Measurements from ENCODE around the gene ARID5B.

ARID5B gene

GRCh38 chr10:62109587-62110293 lies 208.2 kb downstream of the ARID5B start:
- WGBS, 2 experiments = 92 to 100% methylated on average over 1 of the region's 1 CpG
- no peaks in the 10 kb centered on the region for H3K36me3 ChIP-seq (ENCODE audit: control insufficient read depth, insufficient read depth, low read length)
- H3K4me1 ChIP-seq (ENCODE audit: control insufficient read depth, insufficient read depth, low read length) = no peaks in the 10 kb centered on the region
- no peak overlapping the region for H3K27ac ChIP-seq (ENCODE audit: insufficient read depth, low read depth, low read length, poor library complexity, severe bottlenecking)
- no peaks in the 10 kb centered on the region for H3K27me3 ChIP-seq (ENCODE audit: control insufficient read depth, insufficient read depth, low read length, poor library complexity, severe bottlenecking)
- H3K4me3 ChIP-seq (ENCODE audit: insufficient read depth, low read depth, low read length) = no peak overlapping the region
- H3K9me3 ChIP-seq (ENCODE audit: control insufficient read depth, low read length) = no peaks in the 10 kb centered on the region

- H3K4me3 ChIP-seq (ENCODE audit: insufficient read depth, low read depth, low read length) = no peak overlapping the region
- H3K36me3 ChIP-seq (ENCODE audit: control insufficient read depth, insufficient read depth, low read length) = no peaks in the 10 kb centered on the region
These were observed 210.8 kb downstream of the ARID5B start for GRCh38 chr10:62112300-62112699.

GRCh38 chr10:62112963-62113362 lies 211.5 kb downstream of the ARID5B start:
- Histone ChIP-seq H3K4me1 (ENCODE audit: control insufficient read depth, insufficient read depth, low read length) (no peaks in the 10 kb centered on the region), H3K4me3 (ENCODE audit: insufficient read depth, low read depth, low read length) (no peak overlapping the region), H3K36me3 (ENCODE audit: control insufficient read depth, insufficient read depth, low read length) (no peaks in the 10 kb centered on the region), H3K27me3 (ENCODE audit: control insufficient read depth, insufficient read depth, low read length, poor library complexity, severe bottlenecking) (no peaks in the 10 kb centered on the region), H3K27ac (ENCODE audit: insufficient read depth, low read depth, low read length, poor library complexity, severe bottlenecking) (no peak overlapping the region), H3K9me3 (ENCODE audit: control insufficient read depth, low read length) (no peaks in the 10 kb centered on the region)
- 90 to 95% methylated on average over 4 of the region's 4 CpGs for WGBS, 2 experiments

More at GRCh38 chr10:62112300-62112699, 210.8 kb downstream of the ARID5B start:
- no peaks in the 10 kb centered on the region for H3K4me1 ChIP-seq (ENCODE audit: control insufficient read depth, insufficient read depth, low read length)
- no peak overlapping the region for H3K27ac ChIP-seq (ENCODE audit: insufficient read depth, low read depth, low read length, poor library complexity, severe bottlenecking)
- no peaks in the 10 kb centered on the region for H3K9me3 ChIP-seq (ENCODE audit: control insufficient read depth, low read length)
- H3K27me3 ChIP-seq (ENCODE audit: control insufficient read depth, insufficient read depth, low read length, poor library complexity, severe bottlenecking) = no peaks in the 10 kb centered on the region

GRCh38 chr10:62113680-62114079 lies 212.2 kb downstream of the ARID5B start:
- no peaks in the 10 kb centered on the region for H3K9me3 ChIP-seq (ENCODE audit: control insufficient read depth, low read length)
- H3K36me3 ChIP-seq (ENCODE audit: control insufficient read depth, insufficient read depth, low read length) = no peaks in the 10 kb centered on the region
- 91 to 98% methylated on average over 4 of the region's 4 CpGs for WGBS, 2 experiments
- H3K27me3 ChIP-seq (ENCODE audit: control insufficient read depth, insufficient read depth, low read length, poor library complexity, severe bottlenecking) = no peaks in the 10 kb centered on the region
- H3K27ac ChIP-seq (ENCODE audit: insufficient read depth, low read depth, low read length, poor library complexity, severe bottlenecking) = no peak overlapping the region
- H3K4me3 ChIP-seq (ENCODE audit: insufficient read depth, low read depth, low read length) = no peak overlapping the region
- H3K4me1 ChIP-seq (ENCODE audit: control insufficient read depth, insufficient read depth, low read length) = no peaks in the 10 kb centered on the region

GRCh38 chr10:62115321-62115720 lies 213.8 kb downstream of the ARID5B start:
- Histone ChIP-seq H3K27ac (ENCODE audit: insufficient read depth, low read depth, low read length, poor library complexity, severe bottlenecking) (no peak overlapping the region), H3K27me3 (ENCODE audit: control insufficient read depth, insufficient read depth, low read length, poor library complexity, severe bottlenecking) (no peaks in the 10 kb centered on the region), H3K4me1 (ENCODE audit: control insufficient read depth, insufficient read depth, low read length) (no peaks in the 10 kb centered on the region), H3K9me3 (ENCODE audit: control insufficient read depth, low read length) (no peaks in the 10 kb centered on the region), H3K4me3 (ENCODE audit: insufficient read depth, low read depth, low read length) (no peak overlapping the region), H3K36me3 (ENCODE audit: control insufficient read depth, insufficient read depth, low read length) (no peaks in the 10 kb centered on the region)
- WGBS, 2 experiments = 97 to 98% methylated on average over 4 of the region's 4 CpGs

GRCh38 chr10:62115842-62116241 lies 214.3 kb downstream of the ARID5B start:
- H3K9me3 ChIP-seq (ENCODE audit: control insufficient read depth, low read length) = no peaks in the 10 kb centered on the region
- 77 to 90% methylated on average over 4 to 5 of the region's 5 CpGs for WGBS, 2 experiments
- H3K4me1 ChIP-seq (ENCODE audit: control insufficient read depth, insufficient read depth, low read length) = no peaks in the 10 kb centered on the region
- no peaks in the 10 kb centered on the region for H3K27me3 ChIP-seq (ENCODE audit: control insufficient read depth, insufficient read depth, low read length, poor library complexity, severe bottlenecking)
- no peaks in the 10 kb centered on the region for H3K36me3 ChIP-seq (ENCODE audit: control insufficient read depth, insufficient read depth, low read length)
- no peak overlapping the region for H3K4me3 ChIP-seq (ENCODE audit: insufficient read depth, low read depth, low read length)
- no peak overlapping the region for H3K27ac ChIP-seq (ENCODE audit: insufficient read depth, low read depth, low read length, poor library complexity, severe bottlenecking)

- 88 to 89% methylated on average over 6 of the region's 6 CpGs for WGBS, 2 experiments
- Histone ChIP-seq H3K27ac (ENCODE audit: insufficient read depth, low read depth, low read length, poor library complexity, severe bottlenecking) (no peak overlapping the region), H3K27me3 (ENCODE audit: control insufficient read depth, insufficient read depth, low read length, poor library complexity, severe bottlenecking) (no peaks in the 10 kb centered on the region), H3K36me3 (ENCODE audit: control insufficient read depth, insufficient read depth, low read length) (no peaks in the 10 kb centered on the region), H3K4me3 (ENCODE audit: insufficient read depth, low read depth, low read length) (no peak overlapping the region), H3K4me1 (ENCODE audit: control insufficient read depth, insufficient read depth, low read length) (no peaks in the 10 kb centered on the region), H3K9me3 (ENCODE audit: control insufficient read depth, low read length) (no peaks in the 10 kb centered on the region)
These were observed 215.4 kb downstream of the ARID5B start for GRCh38 chr10:62116896-62117295.

GRCh38 chr10:62121187-62121530 lies 219.7 kb downstream of the ARID5B start:
- H3K36me3 ChIP-seq (ENCODE audit: control insufficient read depth, insufficient read depth, low read length) = no peaks in the 10 kb centered on the region
- no peak overlapping the region for H3K4me3 ChIP-seq (ENCODE audit: insufficient read depth, low read depth, low read length)
- no peaks in the 10 kb centered on the region for H3K9me3 ChIP-seq (ENCODE audit: control insufficient read depth, low read length)
- 71 to 86% methylated on average over 1 of the region's 1 CpG for WGBS, 2 experiments
- H3K27ac ChIP-seq (ENCODE audit: insufficient read depth, low read depth, low read length, poor library complexity, severe bottlenecking) = no peak overlapping the region
- no peaks in the 10 kb centered on the region for H3K27me3 ChIP-seq (ENCODE audit: control insufficient read depth, insufficient read depth, low read length, poor library complexity, severe bottlenecking)
- H3K4me1 ChIP-seq (ENCODE audit: control insufficient read depth, insufficient read depth, low read length) = no peaks in the 10 kb centered on the region

- H3K9me3 ChIP-seq (ENCODE audit: control insufficient read depth, low read length) = no peaks in the 10 kb centered on the region
- WGBS, 2 experiments = 90 to 94% methylated on average over 1 of the region's 2 CpGs
- no peaks in the 10 kb centered on the region for H3K4me1 ChIP-seq (ENCODE audit: control insufficient read depth, insufficient read depth, low read length)
- H3K27ac ChIP-seq (ENCODE audit: insufficient read depth, low read depth, low read length, poor library complexity, severe bottlenecking) = no peak overlapping the region
- no peak overlapping the region for H3K4me3 ChIP-seq (ENCODE audit: insufficient read depth, low read depth, low read length)
- no peaks in the 10 kb centered on the region for H3K36me3 ChIP-seq (ENCODE audit: control insufficient read depth, insufficient read depth, low read length)
- H3K27me3 ChIP-seq (ENCODE audit: control insufficient read depth, insufficient read depth, low read length, poor library complexity, severe bottlenecking) = no peaks in the 10 kb centered on the region
These were observed 226.5 kb downstream of the ARID5B start for GRCh38 chr10:62127975-62128374.

- Histone ChIP-seq H3K27me3 (ENCODE audit: control insufficient read depth, insufficient read depth, low read length, poor library complexity, severe bottlenecking) (no peaks in the 10 kb centered on the region), H3K9me3 (ENCODE audit: control insufficient read depth, low read length) (no peaks in the 10 kb centered on the region), H3K4me3 (ENCODE audit: insufficient read depth, low read depth, low read length) (no peak overlapping the region), H3K36me3 (ENCODE audit: control insufficient read depth, insufficient read depth, low read length) (no peaks in the 10 kb centered on the region), H3K27ac (ENCODE audit: insufficient read depth, low read depth, low read length, poor library complexity, severe bottlenecking) (no peak overlapping the region), H3K4me1 (ENCODE audit: control insufficient read depth, insufficient read depth, low read length) (no peaks in the 10 kb centered on the region)
- WGBS, 2 experiments = 96 to 98% methylated on average over 3 of the region's 3 CpGs
These were observed 229.4 kb downstream of the ARID5B start for GRCh38 chr10:62130948-62131347.

GRCh38 chr10:62131724-62132123 lies 230.2 kb downstream of the ARID5B start:
- 93 to 97% methylated on average over 4 of the region's 4 CpGs for WGBS, 2 experiments
- Histone ChIP-seq H3K36me3 (ENCODE audit: control insufficient read depth, insufficient read depth, low read length) (no peaks in the 10 kb centered on the region), H3K27me3 (ENCODE audit: control insufficient read depth, insufficient read depth, low read length, poor library complexity, severe bottlenecking) (no peaks in the 10 kb centered on the region), H3K4me1 (ENCODE audit: control insufficient read depth, insufficient read depth, low read length) (no peaks in the 10 kb centered on the region), H3K27ac (ENCODE audit: insufficient read depth, low read depth, low read length, poor library complexity, severe bottlenecking) (no peak overlapping the region), H3K9me3 (ENCODE audit: control insufficient read depth, low read length) (no peaks in the 10 kb centered on the region), H3K4me3 (ENCODE audit: insufficient read depth, low read depth, low read length) (no peak overlapping the region)
